PC-9 (cell line): ENCODE data around the gene AGBL3.

Source experiments
- EZH2 ChIP-seq: fragments of 200-600 bp; sonication (generic); IDR thresholded peaks from 2 replicates; pipeline ENCODE4 v1.8.0; 2017; ENCODE audit warnings: antibody characterized with exemption, low read depth
- TF ChIP-seq, protein P1 (sequence below): fragments of 200-600 bp; sonication (generic); conservative IDR thresholded peaks from 2 replicates; pipeline ENCODE4 v1.6.1; 2017; ENCODE audit warnings: mixed run types, antibody characterized with exemption, mild to moderate bottlenecking, moderate library complexity

DNA sequence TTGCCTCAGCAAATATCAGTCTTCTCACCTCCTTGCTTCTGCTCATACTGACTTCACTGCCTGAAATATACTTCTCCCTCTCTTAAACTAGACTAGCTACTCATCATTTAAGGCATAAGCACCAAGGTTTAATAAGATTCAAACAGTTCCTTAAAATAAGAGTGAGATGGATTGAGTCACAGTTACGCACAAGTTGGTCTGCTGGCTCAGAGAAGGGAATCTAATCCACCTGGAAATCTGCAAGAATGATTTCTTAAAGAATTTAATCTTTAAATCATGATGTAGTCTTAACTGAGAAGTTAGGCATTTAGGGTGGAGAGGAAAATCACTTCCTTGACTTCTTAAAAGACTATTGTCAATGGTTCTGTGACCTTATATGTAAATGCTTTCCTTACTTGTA lies 105.4 kb downstream of the AGBL3 start:
- TF ChIP-seq, protein P1, sequence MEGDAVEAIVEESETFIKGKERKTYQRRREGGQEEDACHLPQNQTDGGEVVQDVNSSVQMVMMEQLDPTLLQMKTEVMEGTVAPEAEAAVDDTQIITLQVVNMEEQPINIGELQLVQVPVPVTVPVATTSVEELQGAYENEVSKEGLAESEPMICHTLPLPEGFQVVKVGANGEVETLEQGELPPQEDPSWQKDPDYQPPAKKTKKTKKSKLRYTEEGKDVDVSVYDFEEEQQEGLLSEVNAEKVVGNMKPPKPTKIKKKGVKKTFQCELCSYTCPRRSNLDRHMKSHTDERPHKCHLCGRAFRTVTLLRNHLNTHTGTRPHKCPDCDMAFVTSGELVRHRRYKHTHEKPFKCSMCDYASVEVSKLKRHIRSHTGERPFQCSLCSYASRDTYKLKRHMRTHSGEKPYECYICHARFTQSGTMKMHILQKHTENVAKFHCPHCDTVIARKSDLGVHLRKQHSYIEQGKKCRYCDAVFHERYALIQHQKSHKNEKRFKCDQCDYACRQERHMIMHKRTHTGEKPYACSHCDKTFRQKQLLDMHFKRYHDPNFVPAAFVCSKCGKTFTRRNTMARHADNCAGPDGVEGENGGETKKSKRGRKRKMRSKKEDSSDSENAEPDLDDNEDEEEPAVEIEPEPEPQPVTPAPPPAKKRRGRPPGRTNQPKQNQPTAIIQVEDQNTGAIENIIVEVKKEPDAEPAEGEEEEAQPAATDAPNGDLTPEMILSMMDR, result no peak
- TF ChIP-seq EZH2, result no peak
